ENCODE data around the gene GUCY2D.

GUCY2D gene

GRCh38 chr17:8012045-8012580, 9.7 kb downstream of the GUCY2D start:
- Histone ChIP-seq H3K4me3 (no peak overlapping the region), H3K27ac (no peak overlapping the region), H3K9me3 (ENCODE audit: low read depth, low read length) (no peaks in the 10 kb centered on the region), H3K9ac (ENCODE audit: insufficient read length) (no peak overlapping the region), H3K36me3 (ENCODE audit: insufficient read depth, low read length) (no peaks in the 10 kb centered on the region)
- DNase-seq (ENCODE audit: low read depth, low spot score), result no peak
- TF ChIP-seq EZH2 (IDR thresholded peaks at IDR 0.05) (no peak), POLR2AphosphoS5 (IDR thresholded peaks at IDR 0.05; ENCODE audit: borderline replicate concordance, low read depth, low read length) (no peak), FOXP2 (optimal IDR thresholded peaks at IDR 0.05; ENCODE audit: control extremely low read depth, extremely low read length, insufficient read depth) (no peak)

GRCh38 chr17:8012996-8013640, 10.7 kb downstream of the GUCY2D start:
- H3K36me3 ChIP-seq (ENCODE audit: insufficient read depth, low read length), result no peaks in the 10 kb centered on the region
- no peak overlapping the region for H3K9ac ChIP-seq (ENCODE audit: insufficient read length)
- H3K9me3 ChIP-seq (ENCODE audit: low read depth, low read length), result no peaks in the 10 kb centered on the region
- DNase-seq (ENCODE audit: low read depth, low spot score), result no peak
- H3K4me3 ChIP-seq, result no peak overlapping the region
- TF ChIP-seq FOXP2 (optimal IDR thresholded peaks at IDR 0.05; ENCODE audit: control extremely low read depth, extremely low read length, insufficient read depth) (no peak), EZH2 (IDR thresholded peaks at IDR 0.05) (no peak), POLR2AphosphoS5 (IDR thresholded peaks at IDR 0.05; ENCODE audit: borderline replicate concordance, low read depth, low read length) (no peak)
- no peak overlapping the region for H3K27ac ChIP-seq

- no peak for DNase-seq (ENCODE audit: low read depth, low spot score)
- no peak overlapping the region for H3K9ac ChIP-seq (ENCODE audit: insufficient read length)
- H3K4me3 ChIP-seq, result no peak overlapping the region
- no peak for TF ChIP-seq EZH2 (IDR thresholded peaks at IDR 0.05)
- TF ChIP-seq FOXP2 (optimal IDR thresholded peaks at IDR 0.05; ENCODE audit: control extremely low read depth, extremely low read length, insufficient read depth), result no peak
- TF ChIP-seq POLR2AphosphoS5 (IDR thresholded peaks at IDR 0.05; ENCODE audit: borderline replicate concordance, low read depth, low read length), result no peak
- H3K9me3 ChIP-seq (ENCODE audit: low read depth, low read length), result no peaks in the 10 kb centered on the region
- H3K36me3 ChIP-seq (ENCODE audit: insufficient read depth, low read length), result no peaks in the 10 kb centered on the region
- no peak overlapping the region for H3K27ac ChIP-seq
Observed at GRCh38 chr17:8013731-8014557, 11.5 kb downstream of the GUCY2D start.

GRCh38 chr17:8014558-8014850, 12.1 kb downstream of the GUCY2D start:
- no peak for DNase-seq (ENCODE audit: low read depth, low spot score)
- no peak overlapping the region for H3K9ac ChIP-seq (ENCODE audit: insufficient read length)
- no peaks in the 10 kb centered on the region for H3K36me3 ChIP-seq (ENCODE audit: insufficient read depth, low read length)
- TF ChIP-seq EZH2 (IDR thresholded peaks at IDR 0.05), result no peak
- no peak for TF ChIP-seq POLR2AphosphoS5 (IDR thresholded peaks at IDR 0.05; ENCODE audit: borderline replicate concordance, low read depth, low read length)
- no peak for TF ChIP-seq FOXP2 (optimal IDR thresholded peaks at IDR 0.05; ENCODE audit: control extremely low read depth, extremely low read length, insufficient read depth)
- no peak overlapping the region for H3K4me3 ChIP-seq
- H3K27ac ChIP-seq, result no peak overlapping the region
- H3K9me3 ChIP-seq (ENCODE audit: low read depth, low read length), result no peaks in the 10 kb centered on the region

- no peak overlapping the region for H3K27ac ChIP-seq
- no peak overlapping the region for H3K9ac ChIP-seq (ENCODE audit: insufficient read length)
- TF ChIP-seq EZH2 (IDR thresholded peaks at IDR 0.05) (no peak), FOXP2 (optimal IDR thresholded peaks at IDR 0.05; ENCODE audit: control extremely low read depth, extremely low read length, insufficient read depth) (no peak), POLR2AphosphoS5 (IDR thresholded peaks at IDR 0.05; ENCODE audit: borderline replicate concordance, low read depth, low read length) (no peak)
- DNase-seq (ENCODE audit: low read depth, low spot score), result no peak
- no peaks in the 10 kb centered on the region for H3K36me3 ChIP-seq (ENCODE audit: insufficient read depth, low read length)
- H3K4me3 ChIP-seq, result no peak overlapping the region
- no peaks in the 10 kb centered on the region for H3K9me3 ChIP-seq (ENCODE audit: low read depth, low read length)
Observed at GRCh38 chr17:8015236-8015956, 13.0 kb downstream of the GUCY2D start.

- no peak overlapping the region for H3K9ac ChIP-seq (ENCODE audit: insufficient read length)
Observed at GRCh38 chr17:8015957-8016631, 13.7 kb downstream of the GUCY2D start.

GRCh38 chr17:8016632-8017424, 14.4 kb downstream of the GUCY2D start:
- TF ChIP-seq FOXP2 (optimal IDR thresholded peaks at IDR 0.05; ENCODE audit: control extremely low read depth, extremely low read length, insufficient read depth) (no peak), POLR2AphosphoS5 (IDR thresholded peaks at IDR 0.05; ENCODE audit: borderline replicate concordance, low read depth, low read length) (no peak), EZH2 (IDR thresholded peaks at IDR 0.05) (no peak)
- Histone ChIP-seq H3K4me3 (no peak overlapping the region), H3K36me3 (ENCODE audit: insufficient read depth, low read length) (no peaks in the 10 kb centered on the region), H3K9me3 (ENCODE audit: low read depth, low read length) (no peaks in the 10 kb centered on the region), H3K27ac (no peak overlapping the region), H3K9ac (ENCODE audit: insufficient read length) (no peak overlapping the region)
- no peak for DNase-seq (ENCODE audit: low read depth, low spot score)

More at GRCh38 chr17:8015957-8016631, 13.7 kb downstream of the GUCY2D start:
- H3K27ac ChIP-seq, result no peak overlapping the region
- H3K9me3 ChIP-seq (ENCODE audit: low read depth, low read length), result no peaks in the 10 kb centered on the region
- no peak overlapping the region for H3K4me3 ChIP-seq
- TF ChIP-seq EZH2 (IDR thresholded peaks at IDR 0.05), result no peak
- no peak for TF ChIP-seq POLR2AphosphoS5 (IDR thresholded peaks at IDR 0.05; ENCODE audit: borderline replicate concordance, low read depth, low read length)
- TF ChIP-seq FOXP2 (optimal IDR thresholded peaks at IDR 0.05; ENCODE audit: control extremely low read depth, extremely low read length, insufficient read depth), result no peak
- DNase-seq (ENCODE audit: low read depth, low spot score), result no peak
- no peaks in the 10 kb centered on the region for H3K36me3 ChIP-seq (ENCODE audit: insufficient read depth, low read length)

Measured in SK-N-MC (cell line).